Thoracic aorta (tissue), 2 donors: ENCODE measurements around the gene LPCAT4. TPM values are rescaled to one million over a fixed set of nuclear protein-coding genes. Genes with fewer than 3 reads are reported as not detected.
"Not testable (repeated sequence)": the region's sequence is repeated elsewhere in the genome, so short reads cannot be mapped to it uniquely, and the experiment has no call there.

Experiments
- ATAC-seq: fragments of 150-250 bp; one replicate; pipeline ENCODE4 v1.8.0; 2017; ENCODE audit warnings: low read depth; ENCODE audit not compliant: insufficient number of reproducible peaks, low FRiP score
- DNase-seq: peaks from one replicate; pipeline ENCODE4 v3.0.0-alpha.2; 2020; ENCODE audit warnings: low spot score
- H3K27ac ChIP-seq, 2 donors: fragments of 200-600 bp; sonication (generic); 1 replicate in 1 of 2; 2 replicates in 1 of 2; pipeline ENCODE4 v1.5.1; 2016; ENCODE audit warnings: mild to moderate bottlenecking in 2 of 2, moderate library complexity in 2 of 2
- H3K27me3 ChIP-seq: fragments of 200-600 bp; sonication (generic); replicated peaks from 2 replicates; pipeline ENCODE4 v1.6.0; 2016; ENCODE audit warnings: mild to moderate bottlenecking; ENCODE audit not compliant: insufficient read depth
- H3K36me3 ChIP-seq: fragments of 200-600 bp; sonication (generic); one replicate; pipeline ENCODE4 v1.5.1; 2016
- H3K4me1 ChIP-seq, 2 donors: fragments of 200-600 bp; sonication (generic); 1 replicate in 1 of 2; 2 replicates in 1 of 2; pipeline versions ENCODE4 v1.5.1 to v1.6.0; 2016; ENCODE audit warnings: low read depth in 2 of 2, mild to moderate bottlenecking in 1 of 2; ENCODE audit not compliant: control insufficient read depth in 1 of 2
- H3K4me3 ChIP-seq: fragments of 200-600 bp; sonication (generic); 2 replicates; pipeline ENCODE4 v1.5.1; 2016; ENCODE audit warnings: mild to moderate bottlenecking
- H3K9me3 ChIP-seq: fragments of 200-600 bp; sonication (generic); 2 replicates; pipeline ENCODE4 v1.5.1; 2016
- total RNA-seq, 2 donors: library from RNA; depleted of rRNA; stranded (reverse); fragments of >200 nt; gene quantifications; one replicate each; pipeline versions ENCODE4 v1.1.0 to v1.2.3, GENCODE V29; 2016
- TF ChIP-seq, protein P1 (sequence below): fragments of 200-600 bp; sonication (generic); IDR thresholded peaks from one replicate; pipeline ENCODE4 v1.5.1; 2019; ENCODE audit warnings: antibody characterized with exemption

Gene LPCAT4
- total RNA-seq, 2 donors from 2014 or later = 13.1 to 20.0 TPM

DNA sequence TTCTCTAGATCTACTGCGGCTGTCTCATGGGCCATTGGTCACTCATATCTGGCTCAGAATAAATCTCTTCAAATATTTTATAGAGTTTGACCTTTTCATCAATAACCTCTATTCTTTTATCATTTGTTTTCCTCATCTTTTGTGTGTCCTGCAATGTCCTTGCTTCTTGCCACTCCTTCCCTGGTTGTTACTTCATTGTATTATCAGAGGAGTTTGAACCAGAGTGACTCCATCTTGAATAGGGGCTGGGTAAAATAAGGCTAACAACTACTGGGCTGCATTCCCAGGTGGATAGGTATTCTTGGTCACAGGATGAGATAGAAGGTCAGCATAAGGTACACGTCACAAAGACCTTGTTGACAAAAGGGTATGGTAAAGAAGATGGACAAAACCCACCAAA, 9.9 kb upstream of the LPCAT4 start:
- H3K9me3 ChIP-seq = no peaks in the 10 kb centered on the region
- ATAC-seq (no peak), DNase-seq (no peak)
- H3K36me3 ChIP-seq = no peaks in the 10 kb centered on the region
- TF ChIP-seq, protein P1, sequence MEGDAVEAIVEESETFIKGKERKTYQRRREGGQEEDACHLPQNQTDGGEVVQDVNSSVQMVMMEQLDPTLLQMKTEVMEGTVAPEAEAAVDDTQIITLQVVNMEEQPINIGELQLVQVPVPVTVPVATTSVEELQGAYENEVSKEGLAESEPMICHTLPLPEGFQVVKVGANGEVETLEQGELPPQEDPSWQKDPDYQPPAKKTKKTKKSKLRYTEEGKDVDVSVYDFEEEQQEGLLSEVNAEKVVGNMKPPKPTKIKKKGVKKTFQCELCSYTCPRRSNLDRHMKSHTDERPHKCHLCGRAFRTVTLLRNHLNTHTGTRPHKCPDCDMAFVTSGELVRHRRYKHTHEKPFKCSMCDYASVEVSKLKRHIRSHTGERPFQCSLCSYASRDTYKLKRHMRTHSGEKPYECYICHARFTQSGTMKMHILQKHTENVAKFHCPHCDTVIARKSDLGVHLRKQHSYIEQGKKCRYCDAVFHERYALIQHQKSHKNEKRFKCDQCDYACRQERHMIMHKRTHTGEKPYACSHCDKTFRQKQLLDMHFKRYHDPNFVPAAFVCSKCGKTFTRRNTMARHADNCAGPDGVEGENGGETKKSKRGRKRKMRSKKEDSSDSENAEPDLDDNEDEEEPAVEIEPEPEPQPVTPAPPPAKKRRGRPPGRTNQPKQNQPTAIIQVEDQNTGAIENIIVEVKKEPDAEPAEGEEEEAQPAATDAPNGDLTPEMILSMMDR = no peak
- H3K27ac ChIP-seq = no peak overlapping the region
- H3K4me3 ChIP-seq = no peak overlapping the region
- H3K27me3 ChIP-seq = no peaks in the 10 kb centered on the region
- H3K4me1 ChIP-seq = no peaks in the 10 kb centered on the region

DNA sequence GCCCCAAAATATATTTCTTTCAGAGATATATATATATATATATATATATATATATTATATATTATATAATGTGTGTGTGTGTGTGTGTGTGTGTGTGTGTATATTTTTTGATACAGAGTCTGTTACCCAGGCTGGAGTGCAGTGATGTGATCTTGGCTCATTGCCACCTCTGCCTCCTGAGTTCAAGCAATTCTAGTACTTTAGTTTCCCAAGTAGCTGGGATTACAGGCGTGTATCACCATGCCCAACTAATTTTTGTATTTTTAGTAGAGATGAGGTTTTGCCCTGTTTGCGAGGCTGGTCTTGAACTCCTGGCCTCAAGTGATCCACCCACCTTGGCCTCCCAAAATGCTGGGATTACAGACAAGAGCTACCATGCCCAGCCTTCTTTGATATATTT, 8.5 kb upstream of the LPCAT4 start:
- not testable (repeated sequence) for H3K9me3 ChIP-seq, DNase-seq, H3K27me3 ChIP-seq, H3K27ac ChIP-seq, ATAC-seq, H3K4me3 ChIP-seq, H3K4me1 ChIP-seq, H3K36me3 ChIP-seq

DNA sequence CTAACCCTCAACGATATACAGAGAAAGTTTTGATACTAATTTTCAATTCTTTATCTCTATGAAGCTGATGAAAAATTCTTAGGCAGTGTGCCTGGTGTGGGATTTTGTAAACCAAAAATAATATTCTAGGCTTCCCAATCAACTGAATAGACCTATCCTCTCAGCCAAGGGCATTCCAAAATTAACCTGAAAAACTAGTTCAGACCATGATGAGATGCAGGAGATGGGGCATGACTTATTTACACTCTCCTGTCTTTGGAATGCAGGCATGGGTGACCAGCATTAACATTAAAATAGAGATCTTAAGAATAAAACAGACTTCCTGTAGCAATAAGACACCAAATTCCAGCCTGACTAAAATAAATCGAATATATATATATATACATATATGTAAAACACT, 7.8 kb upstream of the LPCAT4 start:
- H3K9me3 ChIP-seq = no peaks in the 10 kb centered on the region
- H3K36me3 ChIP-seq = no peaks in the 10 kb centered on the region
- H3K4me3 ChIP-seq = no peak overlapping the region
- no peaks in the 10 kb centered on the region for H3K27me3 ChIP-seq
- TF ChIP-seq, protein P1 = no peak
- DNase-seq = no peak
- H3K27ac ChIP-seq = no peak overlapping the region
- no peaks in the 10 kb centered on the region for H3K4me1 ChIP-seq
- ATAC-seq = no peak

DNA sequence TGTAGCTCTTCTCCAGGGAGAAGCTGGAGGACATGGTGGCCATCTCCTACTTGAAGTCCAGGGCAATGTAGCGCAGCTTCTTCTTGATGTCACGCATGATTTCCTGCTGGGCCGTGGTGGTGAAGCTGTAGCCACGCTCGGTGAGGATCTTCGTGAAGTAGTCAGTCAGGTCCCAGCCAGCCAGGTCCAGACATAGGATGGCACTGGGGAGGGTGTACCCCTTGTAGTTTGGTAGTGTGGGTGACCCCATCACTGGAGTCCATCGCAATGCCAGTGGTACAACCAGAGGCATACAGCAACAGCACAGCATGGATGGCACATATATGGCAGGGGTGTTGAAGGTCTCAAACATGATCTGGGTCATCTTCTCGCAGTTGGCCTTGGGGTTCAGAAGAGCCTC, 7.0 kb upstream of the LPCAT4 start:
- TF ChIP-seq, protein P1 = no peak
- no peaks in the 10 kb centered on the region for H3K36me3 ChIP-seq
- H3K4me1 ChIP-seq = no peaks in the 10 kb centered on the region
- DNase-seq (no peak), ATAC-seq (no peak)
- no peak overlapping the region for H3K27ac ChIP-seq
- no peaks in the 10 kb centered on the region for H3K9me3 ChIP-seq
- no peaks in the 10 kb centered on the region for H3K27me3 ChIP-seq
- H3K4me3 ChIP-seq = no peak overlapping the region

DNA sequence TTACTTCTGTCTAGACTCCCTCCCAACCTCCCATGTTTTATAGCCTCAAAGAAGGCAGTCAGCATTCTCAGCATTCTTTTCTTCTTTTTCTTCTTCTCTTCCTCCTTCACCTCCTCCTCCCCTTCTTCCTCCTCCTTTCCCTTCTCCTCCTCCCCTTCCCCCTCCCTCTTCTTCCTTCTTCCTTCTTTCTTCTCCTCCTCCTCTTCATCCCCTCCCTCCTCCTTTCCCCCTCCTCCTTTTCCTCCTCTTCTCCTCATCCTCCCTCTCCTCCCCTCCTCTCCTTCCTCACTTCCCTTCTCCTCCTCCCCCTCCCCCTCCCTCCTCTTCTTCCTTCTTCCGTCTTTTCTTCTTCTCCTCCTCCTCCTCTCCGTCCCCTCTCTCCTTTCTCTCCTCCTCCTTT, 3.6 kb upstream of the LPCAT4 start:
- Histone ChIP-seq H3K9me3 (no peaks in the 10 kb centered on the region), H3K4me1 (peaks cover 8 to 14% of the 10 kb centered on the region in 2 donors), H3K36me3 (no peaks in the 10 kb centered on the region), H3K27ac (no peak overlapping the region), H3K4me3 (no peak overlapping the region), H3K27me3 (no peaks in the 10 kb centered on the region)
- DNase-seq = no peak
- ATAC-seq = no peak
- TF ChIP-seq, protein P1 = no peak

DNA sequence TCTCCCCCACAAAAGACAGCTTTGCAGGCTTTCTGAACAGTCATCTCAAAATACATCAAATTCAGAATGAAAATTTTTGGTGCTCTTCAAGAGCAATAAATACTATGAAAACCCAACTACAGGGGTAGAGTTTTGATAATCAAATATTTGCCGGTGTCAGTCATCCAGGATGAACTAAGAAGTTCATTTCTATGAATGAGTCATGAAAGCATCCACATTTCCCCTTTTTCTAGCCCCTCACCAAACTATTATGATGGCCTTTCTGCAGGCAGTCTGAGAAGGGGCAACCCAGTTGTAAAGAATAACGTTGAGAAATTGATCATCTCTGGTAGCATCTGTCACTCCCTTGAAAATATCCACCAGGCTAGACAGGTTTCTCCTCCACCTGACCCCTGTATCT, 3.1 kb upstream of the LPCAT4 start:
- Histone ChIP-seq H3K27me3 (no peaks in the 10 kb centered on the region), H3K4me1 (peaks cover 11 to 20% of the 10 kb centered on the region in 2 donors), H3K4me3 (no peak overlapping the region), H3K9me3 (no peaks in the 10 kb centered on the region), H3K27ac (no peak overlapping the region), H3K36me3 (no peaks in the 10 kb centered on the region)
- TF ChIP-seq, protein P1 = no peak
- ATAC-seq (no peak), DNase-seq (no peak)
